Measurements from ENCODE around the gene TSSK6.

- TF ChIP-seq CTCF (IDR thresholded peaks at IDR 0.05) (no peak), EP300 (IDR thresholded peaks at IDR 0.05) (no peak)
These were observed 16.9 kb downstream of the TSSK6 start for GRCh38 chr19:19498255-19498991.

Measured in gastroesophageal sphincter (tissue), 3 donors.